Trophoblast cell (in vitro differentiated cells and primary cell): ENCODE data around the gene AIG1.
"Not testable (repeated sequence)": the region's sequence is repeated elsewhere in the genome, so short reads cannot be mapped to it uniquely, and the experiment has no call there.

Experiments
- DNase-seq, 2 donors: peaks; one replicate each; pipeline ENCODE4 v3.0.0-alpha.2; 2016
- H2AFZ ChIP-seq: 2 replicates; pipeline ENCODE4 v1.6.1; 2013; ENCODE audit warnings: low read length, moderate library complexity, mild to moderate bottlenecking; ENCODE audit not compliant: insufficient read depth, poor library complexity
- H2AK5ac ChIP-seq: 2 replicates; pipeline ENCODE4 v1.6.1; 2013; ENCODE audit warnings: mild to moderate bottlenecking, low read length
- H2BK120ac ChIP-seq: 2 replicates; pipeline ENCODE4 v1.6.1; 2013; ENCODE audit warnings: low read length, mild to moderate bottlenecking, moderate library complexity; ENCODE audit not compliant: insufficient read depth, poor library complexity
- H2BK12ac ChIP-seq: 2 replicates; pipeline ENCODE4 v1.6.1; 2013; ENCODE audit warnings: mild to moderate bottlenecking, low read length, moderate library complexity
- H2BK5ac ChIP-seq: 2 replicates; pipeline ENCODE4 v1.6.1; 2013; ENCODE audit warnings: low read length, low read depth, moderate library complexity, mild to moderate bottlenecking; ENCODE audit not compliant: poor library complexity
- H3K14ac ChIP-seq: 2 replicates; pipeline ENCODE4 v1.6.1; 2013; ENCODE audit warnings: mild to moderate bottlenecking, low read length
- H3K18ac ChIP-seq: 2 replicates; pipeline ENCODE4 v1.6.1; 2013; ENCODE audit warnings: mild to moderate bottlenecking, low read length
- H3K23ac ChIP-seq: 2 replicates; pipeline ENCODE4 v1.6.1; 2013; ENCODE audit warnings: low read length
- H3K27ac ChIP-seq: 2 replicates; pipeline ENCODE4 v1.5.1; 2013; ENCODE audit warnings: low read depth, mild to moderate bottlenecking, inconsistent platforms, low read length, moderate library complexity
- H3K27me3 ChIP-seq: 2 replicates; pipeline ENCODE4 v1.6.1; 2013; ENCODE audit warnings: inconsistent platforms, mild to moderate bottlenecking, low read length, moderate library complexity; ENCODE audit not compliant: insufficient read depth
- H3K36me3 ChIP-seq, 2 experiments: 1 replicate in 1 of 2; 2 replicates in 1 of 2; pipeline ENCODE4 v1.6.1; 2013; ENCODE audit warnings: low read length in 2 of 2, mild to moderate bottlenecking in 2 of 2, moderate library complexity in 1 of 2; ENCODE audit not compliant: insufficient read depth in 2 of 2, control insufficient read depth in 1 of 2
- H3K4ac ChIP-seq: 2 replicates; pipeline ENCODE4 v1.6.1; 2013; ENCODE audit warnings: low read depth, mild to moderate bottlenecking, low read length, moderate library complexity
- H3K4me1 ChIP-seq, 2 experiments: 1 replicate in 1 of 2; 2 replicates in 1 of 2; pipeline ENCODE4 v1.6.1; 2013; ENCODE audit warnings: low read length in 2 of 2, mild to moderate bottlenecking in 2 of 2, moderate library complexity in 1 of 2; ENCODE audit not compliant: insufficient read depth in 2 of 2, control insufficient read depth in 1 of 2
- H3K4me2 ChIP-seq: 2 replicates; pipeline ENCODE4 v1.6.1; 2013; ENCODE audit warnings: inconsistent platforms, mild to moderate bottlenecking, low read length, moderate library complexity
- H3K4me3 ChIP-seq: 2 replicates; pipeline ENCODE4 v1.5.1; 2013; ENCODE audit warnings: mild to moderate bottlenecking, low read depth, low read length, inconsistent platforms
- H3K79me1 ChIP-seq: one replicate; pipeline ENCODE4 v1.6.1; 2013; ENCODE audit warnings: low read length
- H3K79me2 ChIP-seq: 2 replicates; pipeline ENCODE4 v1.6.1; 2013; ENCODE audit warnings: low read length, mild to moderate bottlenecking; ENCODE audit not compliant: control insufficient read depth, insufficient read depth, poor library complexity
- H3K9ac ChIP-seq: 2 replicates; pipeline ENCODE4 v1.6.1; 2013; ENCODE audit warnings: mild to moderate bottlenecking, low read length
- H3K9me3 ChIP-seq: 2 replicates; pipeline ENCODE4 v1.6.1; 2013; ENCODE audit warnings: low read depth, mild to moderate bottlenecking, control low read depth, inconsistent platforms, low read length; ENCODE audit not compliant: insufficient read depth
- H4K12ac ChIP-seq: 2 replicates; pipeline ENCODE4 v1.6.1; 2013; ENCODE audit warnings: low read depth, mild to moderate bottlenecking, low read length, moderate library complexity
- H4K8ac ChIP-seq: 2 replicates; pipeline ENCODE4 v1.6.1; 2013; ENCODE audit warnings: low read depth, mild to moderate bottlenecking, low read length, moderate library complexity
- H4K91ac ChIP-seq: one replicate; pipeline ENCODE4 v1.6.1; 2013; ENCODE audit warnings: low read depth, mild to moderate bottlenecking, low read length, moderate library complexity
- WGBS: extraction: QIAGEN DNeasy Blood & Tissue Kit; methylation state at CpG from one replicate; pipeline ENCODE4 v1.1.7; 2013; ENCODE audit warnings: missing lambda C conversion rate; ENCODE audit not compliant: insufficient read length, insufficient coverage; ENCODE audit errors: extremely low coverage; 5-methylcytosine and 5-hydroxymethylcytosine counted together

Gene AIG1

DNA sequence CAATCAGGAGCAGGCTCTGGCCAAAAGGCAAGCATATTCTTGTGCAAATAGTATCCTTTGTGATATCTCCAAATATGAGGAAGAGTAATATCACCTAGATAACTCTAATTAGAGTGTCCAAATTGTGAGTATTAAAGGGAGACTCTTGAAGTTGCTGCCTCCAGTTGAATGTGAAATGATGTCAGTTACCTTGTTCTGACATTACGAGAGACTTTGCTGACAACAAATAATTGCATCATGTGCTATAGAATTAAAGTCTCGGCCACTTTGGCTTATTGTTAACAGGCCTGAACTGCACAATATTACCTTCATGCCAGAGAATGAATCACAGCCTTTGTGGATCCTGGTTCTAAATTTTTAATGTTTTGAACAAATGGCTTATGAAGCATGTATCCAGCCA lies 106.5 kb downstream of the AIG1 start:
- no CpG with 5 or more reads among the region's 2 CpGs for WGBS
- Histone ChIP-seq H3K18ac (no peak overlapping the region), H2BK5ac (no peak overlapping the region), H3K14ac (no peak overlapping the region), H3K9me3 (no peaks in the 10 kb centered on the region), H3K36me3 (no peaks in the 10 kb centered on the region), H4K91ac (no peak overlapping the region), H2AK5ac (no peak overlapping the region), H3K27ac (no peak overlapping the region), H3K4me3 (no peak overlapping the region), H3K79me2 (no peaks in the 10 kb centered on the region), H2BK120ac (no peak overlapping the region), H3K4me2 (no peak overlapping the region), H4K8ac (no peak overlapping the region), H3K9ac (no peak overlapping the region), H3K23ac (no peak overlapping the region), H4K12ac (no peak overlapping the region), H3K4ac (no peak overlapping the region), H2BK12ac (no peak overlapping the region), H2AFZ (no peak overlapping the region), H3K4me1 (peaks cover 5 to 12% of the 10 kb centered on the region in 2 experiments), H3K27me3 (no peaks in the 10 kb centered on the region), H3K79me1 (no peaks in the 10 kb centered on the region)
- DNase-seq, result no peak

DNA sequence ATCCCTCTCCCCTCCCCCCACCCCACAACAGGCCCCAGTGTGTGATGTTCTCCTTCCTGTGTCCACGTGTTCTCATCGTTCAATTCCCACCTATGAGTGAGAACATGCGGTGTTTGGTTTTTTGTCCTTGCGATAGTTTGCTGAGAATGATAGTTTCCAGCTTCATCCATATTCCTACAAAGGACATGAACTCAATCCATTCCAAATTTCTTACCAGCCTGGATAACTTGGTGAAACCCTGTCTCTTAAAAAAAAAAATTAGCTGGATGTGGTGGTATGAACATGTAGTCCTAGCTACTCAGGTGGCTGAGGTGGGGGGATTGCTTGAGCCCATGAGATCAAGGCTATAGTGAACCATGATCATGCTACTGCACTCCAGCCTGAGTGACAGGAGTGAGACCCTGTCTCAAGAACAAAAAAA lies 107.7 kb downstream of the AIG1 start:
- not testable (repeated sequence) for DNase-seq, H3K9me3 ChIP-seq, H4K12ac ChIP-seq, H2AK5ac ChIP-seq, H3K18ac ChIP-seq, H3K27me3 ChIP-seq, H3K4me1 ChIP-seq, H2BK5ac ChIP-seq, H4K91ac ChIP-seq, H3K9ac ChIP-seq, H3K14ac ChIP-seq, H2BK120ac ChIP-seq, H3K27ac ChIP-seq, H3K4ac ChIP-seq, H3K79me2 ChIP-seq, H3K4me2 ChIP-seq, H3K36me3 ChIP-seq, H3K79me1 ChIP-seq, H2AFZ ChIP-seq, H4K8ac ChIP-seq, H3K4me3 ChIP-seq, H2BK12ac ChIP-seq, H3K23ac ChIP-seq
- WGBS, result no CpG with 5 or more reads among the region's 4 CpGs

- H3K14ac ChIP-seq, result no peak overlapping the region
- H3K4me1 ChIP-seq, result peaks cover 0 to 3% of the 10 kb centered on the region in 2 experiments
- no peak overlapping the region for H3K23ac ChIP-seq
- H2BK12ac ChIP-seq, result no peak overlapping the region
- H4K12ac ChIP-seq, result no peak overlapping the region
- no peaks in the 10 kb centered on the region for H3K9me3 ChIP-seq
- no peak overlapping the region for H4K91ac ChIP-seq
- no peak overlapping the region for H2BK5ac ChIP-seq
- H3K4ac ChIP-seq, result no peak overlapping the region
- no peak overlapping the region for H3K27ac ChIP-seq
- no peak overlapping the region for H2BK120ac ChIP-seq
- no peaks in the 10 kb centered on the region for H3K79me2 ChIP-seq
- H3K79me1 ChIP-seq, result no peaks in the 10 kb centered on the region
- H3K36me3 ChIP-seq, result peaks cover 0 to 2% of the 10 kb centered on the region in 2 experiments
- no peak overlapping the region for H3K4me2 ChIP-seq
- no peak for DNase-seq
- no peaks in the 10 kb centered on the region for H3K27me3 ChIP-seq
- no peak overlapping the region for H3K4me3 ChIP-seq
- no peak overlapping the region for H2AFZ ChIP-seq
- H4K8ac ChIP-seq, result no peak overlapping the region
- no peak overlapping the region for H3K18ac ChIP-seq
- H2AK5ac ChIP-seq, result no peak overlapping the region
- no peak overlapping the region for H3K9ac ChIP-seq
Measured at GRCh38 chr6:143169440-143169839, 108.8 kb downstream of the AIG1 start.

- Histone ChIP-seq H2AFZ (no peak overlapping the region), H3K4me3 (no peak overlapping the region), H4K91ac (no peak overlapping the region), H2BK12ac (no peak overlapping the region), H2BK120ac (no peak overlapping the region), H3K27me3 (no peaks in the 10 kb centered on the region), H3K36me3 (peaks cover 4% of the 10 kb centered on the region in 2 experiments), H3K79me2 (no peaks in the 10 kb centered on the region), H3K23ac (no peak overlapping the region), H2BK5ac (no peak overlapping the region), H3K79me1 (peaks cover 9% of the 10 kb centered on the region), H3K4me2 (no peak overlapping the region), H4K12ac (no peak overlapping the region), H3K27ac (no peak overlapping the region), H4K8ac (no peak overlapping the region), H3K9ac (no peak overlapping the region), H3K18ac (no peak overlapping the region), H2AK5ac (no peak overlapping the region), H3K4ac (no peak overlapping the region), H3K4me1 (peaks cover 8 to 13% of the 10 kb centered on the region in 2 experiments), H3K9me3 (peaks cover 3% of the 10 kb centered on the region), H3K14ac (no peak overlapping the region)
- no peak for DNase-seq
Measured at GRCh38 chr6:143174516-143174915, 113.8 kb downstream of the AIG1 start.
